HG02870 (cell line): ENCODE results near the gene TLX2.
"Not testable (repeated sequence)": the region's sequence is repeated elsewhere in the genome, so short reads cannot be mapped to it uniquely, and the experiment has no call there.

Experiments used
- ATAC-seq: cut with Tn5 transposase; IDR thresholded peaks from one replicate; pipeline ENCODE4 v1.9.1; 2021; ENCODE audit warnings: mild to moderate bottlenecking, moderate library complexity; ENCODE audit not compliant: unreplicated experiment

TLX2 gene

DNA sequence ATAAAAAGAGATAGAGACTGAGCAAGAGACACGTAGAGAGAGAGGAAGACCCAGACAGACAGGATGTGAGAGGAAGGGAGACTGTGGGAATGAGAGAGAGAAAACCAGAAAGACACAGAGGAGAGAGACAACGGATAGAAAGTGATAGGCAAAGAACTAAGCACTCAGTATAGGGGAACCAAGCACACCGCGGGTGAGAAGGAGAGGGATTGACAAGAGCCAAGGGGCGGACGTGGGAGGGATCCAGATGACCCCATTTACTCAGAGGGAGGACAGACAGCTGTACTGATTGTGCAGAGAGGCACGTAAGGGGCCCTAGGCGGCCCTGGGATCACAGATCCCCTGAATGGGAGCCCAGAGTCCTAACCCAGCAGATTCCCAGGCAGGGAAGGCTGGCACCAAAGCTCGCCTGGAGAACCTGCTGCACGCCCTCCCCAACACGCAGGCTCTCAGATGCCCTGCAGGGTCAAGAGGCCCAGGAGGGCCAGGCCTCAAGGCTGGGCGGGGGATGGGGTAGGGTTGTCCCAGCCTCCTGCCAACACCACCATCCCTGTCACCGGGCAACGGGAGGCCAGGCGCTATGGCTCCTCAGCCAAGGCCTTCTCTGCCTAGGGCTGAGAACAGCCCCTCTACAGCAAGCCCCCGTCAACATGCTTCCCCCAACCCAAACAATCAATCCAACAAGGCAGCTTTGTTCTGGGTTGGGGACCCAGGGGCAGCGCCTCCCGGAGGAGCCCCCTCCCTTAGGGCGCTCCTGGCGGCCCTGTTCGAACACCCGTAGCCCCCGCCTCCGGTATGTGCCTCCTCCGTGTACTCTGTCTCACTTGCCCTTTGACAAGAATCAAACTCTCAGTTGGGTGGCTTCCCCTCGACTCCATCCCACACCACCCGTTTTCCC is 38.9 kb downstream of the TLX2 start:
- ATAC-seq, result peak; percentile 13

DNA sequence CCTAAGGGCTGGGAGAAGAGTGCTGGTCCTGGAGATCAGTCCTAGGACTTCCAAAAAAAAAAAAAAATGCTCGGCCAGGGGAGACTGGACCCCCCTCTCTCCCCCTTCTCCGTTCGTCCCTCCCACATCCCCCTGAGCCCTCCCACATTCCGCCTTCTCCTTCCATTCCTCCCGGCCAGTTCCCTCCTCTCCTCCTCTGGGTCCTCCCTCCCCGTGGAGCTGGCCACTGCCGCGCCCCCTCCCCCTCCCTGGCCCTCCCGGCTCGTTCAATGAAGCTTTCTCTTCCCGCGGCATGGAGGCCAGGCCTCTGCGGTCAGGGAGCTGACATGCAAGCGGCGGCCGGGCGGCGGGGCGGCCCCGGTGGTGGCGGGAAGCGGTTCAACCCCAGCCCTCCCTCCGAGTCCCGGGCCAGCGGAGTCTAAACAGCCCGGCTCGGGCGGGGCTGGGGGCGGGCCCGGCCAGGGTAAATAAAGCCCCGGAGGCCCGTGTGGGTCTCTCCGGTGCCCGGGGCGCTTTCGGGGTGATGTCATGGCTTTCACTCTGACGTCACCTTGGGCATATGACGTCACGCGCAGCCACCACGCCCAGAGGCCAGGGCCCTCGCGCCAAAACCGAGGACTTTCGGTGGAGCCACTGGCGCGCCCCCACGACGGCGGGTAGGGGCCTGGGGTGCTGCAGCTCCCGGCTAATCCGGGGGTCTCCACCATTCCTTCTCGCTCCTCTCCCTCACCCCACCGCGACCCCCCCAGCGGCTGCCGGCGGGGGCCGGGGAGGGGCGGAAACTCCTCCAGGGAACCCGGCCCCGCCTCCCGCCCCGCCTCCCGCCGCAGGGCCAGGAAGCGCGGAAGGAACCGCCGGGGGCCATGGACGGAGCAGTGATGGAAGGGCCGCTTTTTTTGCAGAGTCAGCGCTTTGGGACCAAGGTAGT is 39.9 kb downstream of the TLX2 start, which contains the start of the genes DOK1 and LOXL3:
Gene DOK1, plus strand, starts transcription at position 829 of the 928 bp plus-strand sequence. Its CDS starts 35 bp downstream, at position 864.
Gene LOXL3, minus strand, starts transcription at position 51 of the 928 bp plus-strand sequence. CDS start 1,308 bp downstream, outside the sequence.
- peak; percentile 39 for ATAC-seq

DNA sequence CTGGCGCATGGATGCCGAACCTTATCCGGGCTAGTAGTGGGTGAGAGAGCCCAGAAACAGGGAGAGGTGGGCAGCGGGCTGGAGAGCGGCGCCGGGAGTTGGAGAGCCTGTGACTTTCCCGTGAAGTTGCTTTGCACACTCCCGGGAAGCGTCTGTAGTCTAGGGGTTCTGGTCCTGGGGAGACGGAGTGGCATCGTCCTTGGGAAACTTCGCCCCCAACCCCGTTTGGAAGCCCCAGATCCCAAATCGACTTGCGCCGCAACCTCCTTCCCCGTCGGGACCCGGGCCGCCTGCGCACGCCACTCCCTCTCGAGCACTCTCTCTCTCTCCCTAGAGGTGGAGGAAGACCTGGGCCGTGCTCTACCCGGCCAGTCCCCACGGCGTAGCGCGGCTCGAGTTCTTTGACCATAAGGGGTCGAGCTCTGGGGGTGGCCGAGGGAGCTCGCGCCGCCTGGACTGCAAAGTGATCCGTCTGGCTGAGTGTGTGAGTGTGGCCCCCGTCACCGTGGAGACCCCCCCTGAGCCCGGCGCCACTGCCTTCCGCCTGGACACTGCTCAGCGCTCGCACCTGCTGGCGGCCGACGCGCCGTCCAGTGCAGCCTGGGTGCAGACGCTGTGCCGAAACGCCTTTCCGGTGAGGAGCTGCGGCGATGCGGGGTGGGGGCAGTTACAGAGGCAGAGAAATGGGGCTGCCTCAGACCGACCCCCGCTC is 40.7 kb downstream of the TLX2 start:
- no peak for ATAC-seq

DNA sequence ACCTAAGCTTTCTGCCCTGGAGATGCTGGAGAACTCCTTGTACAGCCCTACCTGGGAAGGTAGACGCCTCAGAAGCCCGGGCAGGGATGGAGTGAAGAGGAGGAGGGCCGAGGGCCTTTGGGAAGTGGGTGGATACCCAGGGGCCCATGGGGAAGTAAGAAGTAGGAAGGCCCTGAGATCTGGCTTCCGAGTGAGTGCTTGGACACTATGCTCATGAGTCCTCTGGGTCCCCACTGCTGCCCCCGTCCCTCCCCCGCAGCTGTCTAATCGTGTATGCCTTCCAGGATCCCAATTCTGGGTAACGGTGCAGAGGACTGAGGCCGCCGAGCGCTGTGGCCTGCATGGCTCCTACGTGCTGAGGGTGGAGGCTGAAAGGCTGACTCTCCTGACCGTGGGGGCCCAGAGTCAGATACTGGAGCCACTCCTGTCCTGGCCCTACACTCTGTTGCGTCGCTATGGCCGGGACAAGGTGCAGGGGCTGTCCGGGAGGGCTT is 41.4 kb downstream of the TLX2 start:
- ATAC-seq, result no peak

DNA sequence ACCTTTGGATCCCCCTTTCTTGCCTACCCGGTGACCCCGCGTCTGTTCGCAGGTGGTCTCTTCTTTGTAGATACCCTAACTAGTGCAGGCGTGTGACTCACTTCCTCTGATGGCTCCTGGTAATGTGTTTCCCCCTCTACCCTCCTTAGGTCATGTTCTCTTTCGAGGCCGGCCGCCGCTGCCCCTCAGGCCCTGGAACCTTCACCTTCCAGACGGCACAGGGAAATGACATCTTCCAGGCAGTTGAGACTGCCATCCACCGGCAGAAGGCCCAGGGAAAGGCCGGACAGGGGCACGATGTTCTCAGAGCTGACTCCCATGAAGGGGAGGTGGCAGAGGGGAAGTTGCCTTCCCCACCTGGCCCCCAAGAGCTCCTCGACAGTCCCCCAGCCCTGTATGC is 41.9 kb downstream of the TLX2 start:
- no peak for ATAC-seq

DNA sequence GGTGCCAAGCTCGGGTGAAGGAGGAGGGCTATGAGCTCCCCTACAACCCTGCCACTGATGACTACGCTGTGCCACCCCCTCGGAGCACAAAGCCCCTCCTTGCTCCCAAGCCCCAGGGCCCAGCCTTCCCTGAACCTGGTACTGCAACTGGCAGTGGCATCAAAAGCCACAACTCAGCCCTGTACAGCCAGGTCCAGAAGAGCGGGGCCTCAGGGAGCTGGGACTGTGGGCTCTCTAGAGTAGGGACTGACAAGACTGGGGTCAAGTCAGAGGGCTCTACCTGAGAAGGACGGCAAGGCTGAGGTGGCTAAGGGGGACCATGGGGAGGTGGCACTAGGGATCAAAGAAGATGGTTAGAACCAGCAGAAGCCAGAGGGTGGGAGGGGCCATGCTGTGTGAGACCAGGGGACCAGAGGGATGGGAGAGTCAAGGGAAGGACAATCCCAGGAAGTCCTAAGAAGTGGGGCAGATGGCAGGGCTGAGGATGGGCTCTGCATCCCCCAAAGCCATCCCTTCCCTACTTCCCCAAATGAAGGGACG is 42.7 kb downstream of the TLX2 start:
- ATAC-seq, result no peak

DNA sequence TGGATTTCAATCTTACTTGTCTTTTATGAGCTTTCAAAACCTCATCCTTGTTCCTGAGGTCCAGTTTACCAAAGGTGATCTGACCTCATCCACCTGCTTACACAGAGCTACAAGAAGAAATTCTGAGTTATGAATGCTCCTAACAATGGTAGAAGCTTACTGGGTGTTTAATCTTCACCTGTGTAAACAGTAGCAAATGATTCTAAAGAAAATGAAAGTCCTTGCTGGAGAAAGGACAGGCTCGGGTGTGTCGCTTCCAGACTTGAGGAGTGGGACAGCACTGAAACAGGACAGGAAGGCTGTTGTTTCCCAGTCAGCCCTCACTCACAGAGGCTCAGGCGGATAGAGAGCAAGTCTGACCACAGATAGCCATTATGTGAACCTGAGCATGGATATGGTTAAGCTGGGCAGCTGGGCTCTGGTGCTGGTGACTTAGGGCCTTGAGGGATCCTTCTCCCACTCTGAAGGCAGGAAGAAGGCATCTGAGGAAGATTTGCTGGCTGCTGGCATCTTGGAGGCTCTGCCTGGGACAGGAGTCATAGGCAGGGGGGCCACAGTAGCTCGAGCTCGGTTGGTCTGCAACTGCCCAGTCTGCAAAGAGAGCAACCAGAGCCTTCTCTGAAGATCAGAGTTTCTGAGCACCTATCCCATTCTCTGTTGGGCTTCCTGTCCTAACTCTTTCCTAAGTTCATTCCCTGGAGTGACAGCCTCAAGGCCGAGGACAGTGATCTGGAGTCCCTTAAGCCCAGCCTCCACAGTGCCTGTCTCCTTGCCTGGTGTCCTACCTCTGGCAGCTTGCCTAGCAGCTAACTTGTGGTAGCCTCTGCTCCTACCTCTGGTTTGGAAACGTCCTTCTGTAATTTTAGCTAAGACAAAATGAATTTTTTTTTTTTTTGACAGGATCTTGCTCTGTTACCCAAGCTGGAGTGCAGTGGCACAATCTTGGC is 44.3 kb downstream of the TLX2 start:
- ATAC-seq, result no peak

DNA sequence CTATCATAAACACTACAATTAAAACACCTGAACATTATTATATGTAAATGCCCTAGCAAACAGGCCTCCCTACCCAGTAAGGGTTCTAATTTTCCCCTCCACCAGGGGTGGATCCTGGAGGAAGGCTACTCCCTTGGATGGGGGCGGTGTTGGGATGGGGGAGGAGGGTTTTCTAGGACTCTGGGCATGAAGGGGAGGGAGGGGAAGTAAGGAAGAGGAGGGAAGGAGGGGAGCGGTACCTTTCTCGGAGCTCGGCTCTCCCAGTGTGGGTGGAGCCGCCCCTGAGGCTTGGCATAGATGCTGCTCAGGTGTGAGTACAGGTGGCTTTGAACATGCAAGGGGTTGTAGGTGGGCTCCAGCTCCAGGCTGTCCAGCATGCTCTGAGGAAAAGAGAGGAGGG is 45.7 kb downstream of the TLX2 start:
- no peak for ATAC-seq

DNA sequence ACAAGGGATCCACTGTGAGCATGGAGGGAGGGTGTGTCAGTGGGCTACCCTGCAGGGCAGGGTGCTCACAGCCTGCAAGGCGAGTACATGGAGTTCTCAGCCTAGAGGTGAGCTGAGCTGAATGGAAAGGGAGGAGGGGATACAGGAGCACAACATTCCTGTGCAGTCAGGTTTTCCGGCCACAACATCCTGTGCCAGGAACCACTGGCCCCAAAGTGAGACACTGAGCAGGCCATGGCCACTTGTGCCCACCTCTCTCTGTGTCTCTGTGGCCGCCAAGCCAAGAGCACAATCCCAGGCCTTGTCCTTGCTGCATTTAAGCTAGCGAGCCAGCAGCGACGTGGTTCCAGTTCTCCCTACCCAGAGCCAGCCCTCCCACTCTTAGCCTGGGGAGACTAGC is 46.3 kb downstream of the TLX2 start:
- ATAC-seq, result no peak

DNA sequence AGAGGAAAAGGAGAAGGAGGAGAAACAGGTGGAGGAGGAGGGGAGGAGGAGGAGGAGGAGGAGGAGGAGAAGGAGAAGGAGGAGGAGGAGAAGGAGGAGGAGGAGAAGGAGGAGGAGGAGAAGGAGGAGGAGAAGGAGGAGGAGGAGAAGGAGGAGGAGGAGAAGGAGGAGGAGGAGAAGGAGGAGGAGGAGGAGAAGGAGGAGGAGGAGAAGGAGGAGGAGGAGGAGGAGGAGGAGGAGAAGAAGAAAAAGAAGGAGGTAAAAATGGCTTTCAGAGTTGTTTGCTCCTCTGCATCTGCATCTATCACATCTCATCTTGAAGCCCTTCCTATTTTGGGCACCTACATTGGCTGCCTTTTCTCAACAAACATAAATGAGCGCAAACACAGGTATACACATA is 46.8 kb downstream of the TLX2 start:
- not testable (repeated sequence) for ATAC-seq

DNA sequence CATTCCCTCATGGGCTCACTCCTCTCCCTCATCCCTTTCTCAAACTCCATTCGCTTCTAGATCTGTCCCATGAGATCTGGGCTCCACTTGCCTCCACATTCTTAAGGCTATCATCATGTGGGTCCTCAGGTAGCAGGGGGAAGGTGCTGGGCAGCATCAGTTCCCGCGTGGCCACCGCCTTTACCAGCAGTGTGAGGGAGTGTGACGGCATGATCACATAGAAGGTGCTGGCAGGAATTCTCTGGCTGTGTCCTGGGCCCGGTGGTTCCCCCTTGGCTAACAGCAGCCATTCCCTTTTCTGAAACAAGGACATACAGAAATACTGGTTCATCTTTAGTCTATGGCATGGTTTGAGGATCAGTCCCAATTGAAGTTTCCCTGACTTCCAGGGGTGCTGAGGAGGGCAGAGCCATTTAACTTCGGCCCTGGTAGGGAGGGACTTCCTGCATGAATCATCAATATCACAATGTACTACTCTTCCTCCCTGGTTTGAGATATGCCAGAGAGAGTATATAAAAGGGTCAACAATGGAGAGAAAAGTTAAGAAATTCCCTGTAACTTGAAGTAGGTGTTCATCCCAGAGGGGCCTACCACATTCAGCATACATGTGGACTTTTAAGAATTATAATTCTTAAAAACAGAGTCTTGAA is 48.0 kb downstream of the TLX2 start:
- no peak for ATAC-seq

DNA sequence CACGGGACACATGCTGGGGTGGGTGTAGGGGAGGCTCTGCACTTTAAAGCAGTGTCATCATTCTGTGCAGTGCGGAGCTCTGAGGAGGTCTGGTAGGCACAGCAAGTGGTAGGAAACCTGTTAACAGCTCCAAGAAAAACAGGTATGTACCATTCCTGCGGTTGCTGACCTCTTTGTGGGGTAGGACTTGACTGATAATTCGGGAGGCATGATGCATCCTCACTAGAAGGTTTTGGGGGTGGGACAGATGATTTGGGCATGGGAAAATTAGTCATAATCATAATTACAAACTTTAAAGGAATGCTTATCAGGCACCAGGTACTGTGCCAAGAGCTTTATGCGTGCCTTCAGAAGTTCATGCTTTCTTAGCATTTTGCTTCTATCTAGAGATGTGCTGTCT is 50.0 kb downstream of the TLX2 start:
- no peak for ATAC-seq

DNA sequence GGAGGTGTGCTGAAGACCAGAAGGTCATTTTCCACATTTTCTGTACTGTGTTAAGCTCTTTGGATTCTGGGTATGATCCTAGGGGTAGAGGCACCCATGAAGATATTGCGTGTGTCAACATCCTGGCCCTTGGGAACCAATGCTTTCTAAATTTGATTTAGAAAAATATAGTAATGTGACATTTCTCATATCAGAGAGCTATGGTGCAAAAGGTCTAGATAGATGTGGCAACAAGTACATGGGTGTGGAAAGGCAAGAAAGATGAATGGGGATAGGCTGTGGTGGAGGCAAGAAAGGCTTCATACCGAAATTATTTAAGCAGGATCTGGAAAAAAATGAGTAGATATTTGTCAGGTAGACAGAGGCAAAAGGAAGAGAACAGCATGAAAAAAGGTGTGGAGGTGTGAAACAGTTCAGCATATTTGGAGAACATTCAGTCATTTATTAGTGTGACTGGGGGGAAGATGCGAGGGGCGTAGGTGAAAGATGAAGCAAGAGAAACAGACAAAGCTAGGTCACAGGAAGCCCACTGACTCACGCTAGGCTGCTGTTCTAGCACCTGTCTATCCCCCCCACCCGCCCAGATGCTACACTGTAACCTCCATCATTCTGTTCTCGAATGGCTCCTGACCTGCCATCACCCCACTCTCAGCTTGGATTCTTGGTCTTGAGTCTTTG is 52.0 kb downstream of the TLX2 start:
- ATAC-seq, result no peak

DNA sequence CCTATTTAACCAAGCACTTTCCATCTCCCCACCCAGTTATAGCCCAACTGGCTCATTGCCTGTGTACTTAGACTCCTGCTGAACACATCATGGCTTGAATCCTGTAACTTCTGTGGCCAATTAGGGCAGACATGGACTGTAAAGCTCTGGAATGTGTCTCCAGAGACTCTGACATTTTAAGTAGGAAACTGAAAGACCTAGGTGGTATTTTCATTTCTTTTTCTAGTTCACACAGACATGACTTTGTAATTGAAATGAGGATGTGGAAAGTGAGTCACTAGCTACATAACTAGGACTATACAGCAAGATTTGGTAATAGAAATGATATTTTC is 52.5 kb downstream of the TLX2 start:
- no peak for ATAC-seq
